Measurements from ENCODE around the gene UGCG.

GRCh38 chr9:111920531-111920930, 23.9 kb downstream of the UGCG start:
- TF ChIP-seq POLR2A (IDR thresholded peaks at IDR 0.05; ENCODE audit: borderline replicate concordance, extremely low read depth, insufficient read depth, insufficient read length) (no peak), CBX3 (IDR thresholded peaks at IDR 0.05; ENCODE audit: low read depth) (no peak), EZH2phosphoT487 (IDR thresholded peaks at IDR 0.05; ENCODE audit: borderline replicate concordance) (no peak), REST (IDR thresholded peaks at IDR 0.05; ENCODE audit: low read depth) (no peak), YY1 (IDR thresholded peaks at IDR 0.05; ENCODE audit: extremely low read depth, insufficient replicate concordance, low read depth, low read length) (no peak), CEBPB (IDR thresholded peaks at IDR 0.05; ENCODE audit: low read depth) (no peak), TCF7L2 (IDR thresholded peaks at IDR 0.05; ENCODE audit: borderline replicate concordance, extremely low read depth, insufficient read depth, insufficient read length) (no peak), ZFX (IDR thresholded peaks at IDR 0.05) (no peak), POLR2AphosphoS5 (IDR thresholded peaks at IDR 0.05; ENCODE audit: low read depth, low read length) (no peak), MAX (IDR thresholded peaks at IDR 0.05) (no peak), SRF (IDR thresholded peaks at IDR 0.05; ENCODE audit: low read depth) (no peak)
- TF ChIP-seq, protein P1, sequence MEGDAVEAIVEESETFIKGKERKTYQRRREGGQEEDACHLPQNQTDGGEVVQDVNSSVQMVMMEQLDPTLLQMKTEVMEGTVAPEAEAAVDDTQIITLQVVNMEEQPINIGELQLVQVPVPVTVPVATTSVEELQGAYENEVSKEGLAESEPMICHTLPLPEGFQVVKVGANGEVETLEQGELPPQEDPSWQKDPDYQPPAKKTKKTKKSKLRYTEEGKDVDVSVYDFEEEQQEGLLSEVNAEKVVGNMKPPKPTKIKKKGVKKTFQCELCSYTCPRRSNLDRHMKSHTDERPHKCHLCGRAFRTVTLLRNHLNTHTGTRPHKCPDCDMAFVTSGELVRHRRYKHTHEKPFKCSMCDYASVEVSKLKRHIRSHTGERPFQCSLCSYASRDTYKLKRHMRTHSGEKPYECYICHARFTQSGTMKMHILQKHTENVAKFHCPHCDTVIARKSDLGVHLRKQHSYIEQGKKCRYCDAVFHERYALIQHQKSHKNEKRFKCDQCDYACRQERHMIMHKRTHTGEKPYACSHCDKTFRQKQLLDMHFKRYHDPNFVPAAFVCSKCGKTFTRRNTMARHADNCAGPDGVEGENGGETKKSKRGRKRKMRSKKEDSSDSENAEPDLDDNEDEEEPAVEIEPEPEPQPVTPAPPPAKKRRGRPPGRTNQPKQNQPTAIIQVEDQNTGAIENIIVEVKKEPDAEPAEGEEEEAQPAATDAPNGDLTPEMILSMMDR (IDR thresholded peaks at IDR 0.05 in 2 of 3, conservative IDR thresholded peaks at IDR 0.05 in 1 of 3; ENCODE audit: borderline replicate concordance in 1 of 3, insufficient read depth in 1 of 3, low read depth in 2 of 3, low read length in 2 of 3), result no peak
